Measurements from ENCODE around the gene RNLS. TPM values are rescaled to one million over a fixed set of nuclear protein-coding genes. Genes with fewer than 3 reads are reported as not detected.

The RNLS gene
- total RNA-seq, 1 donor from 2014 or later: 2.1 TPM

DNA sequence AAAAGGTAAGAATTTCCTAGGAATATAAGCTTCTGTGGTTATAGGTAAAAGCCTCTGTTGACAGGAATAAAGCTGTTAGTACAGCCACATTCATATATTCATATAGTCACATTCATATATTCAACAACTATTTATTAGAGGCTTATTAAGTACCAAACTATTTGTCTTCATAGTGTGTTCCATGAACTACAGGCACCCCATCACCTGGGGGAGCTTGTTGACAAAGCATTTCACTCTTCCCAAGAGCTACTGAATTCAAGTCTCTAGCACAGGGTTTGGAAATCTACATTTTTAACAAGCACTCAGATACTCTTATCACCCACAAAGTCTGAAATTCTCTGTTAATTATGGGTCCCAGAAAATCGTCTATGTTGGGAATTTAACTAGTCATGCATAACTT is 110.6 kb downstream of the RNLS start:
- Mint-ChIP-seq H3K27me3 (peaks cover 4% of the 10 kb centered on the region), H3K9me3 (no peaks in the 10 kb centered on the region), H3K4me1 (no peaks in the 10 kb centered on the region), H3K27ac (no peak overlapping the region), H3K4me3 (no peak overlapping the region), H3K36me3 (ENCODE audit: low read depth) (no peaks in the 10 kb centered on the region)
- DNase-seq: no peak
- intact Hi-C loops (cut with micrococcal nuclease): no loop called here

DNA sequence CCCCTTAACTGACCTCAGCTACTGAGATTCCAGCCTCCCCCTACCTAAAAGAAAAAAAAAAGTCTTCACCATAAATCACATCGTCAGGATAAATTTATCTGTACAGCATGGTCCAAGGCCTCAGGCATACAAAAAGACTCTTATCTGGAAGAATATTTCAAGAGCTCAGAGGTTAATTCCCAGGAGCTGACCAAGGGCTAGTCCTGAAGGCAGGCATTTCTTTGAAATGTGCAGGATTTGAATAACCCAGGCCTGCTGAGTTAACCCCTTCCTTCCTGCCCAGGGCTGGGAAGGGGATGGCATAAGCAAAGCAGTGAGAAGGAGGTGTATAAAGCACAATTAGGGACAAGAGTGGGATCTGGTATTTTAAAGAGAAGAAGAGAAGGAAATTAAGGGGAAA is 111.2 kb downstream of the RNLS start:
- H3K9me3 Mint-ChIP-seq: no peaks in the 10 kb centered on the region
- no peak for DNase-seq
- intact Hi-C loops (cut with micrococcal nuclease): no loop called here
- peaks cover 4% of the 10 kb centered on the region for H3K27me3 Mint-ChIP-seq
- no peaks in the 10 kb centered on the region for H3K4me1 Mint-ChIP-seq
- no peaks in the 10 kb centered on the region for H3K36me3 Mint-ChIP-seq (ENCODE audit: low read depth)
- H3K4me3 Mint-ChIP-seq: no peak overlapping the region
- H3K27ac Mint-ChIP-seq: no peak overlapping the region

DNA sequence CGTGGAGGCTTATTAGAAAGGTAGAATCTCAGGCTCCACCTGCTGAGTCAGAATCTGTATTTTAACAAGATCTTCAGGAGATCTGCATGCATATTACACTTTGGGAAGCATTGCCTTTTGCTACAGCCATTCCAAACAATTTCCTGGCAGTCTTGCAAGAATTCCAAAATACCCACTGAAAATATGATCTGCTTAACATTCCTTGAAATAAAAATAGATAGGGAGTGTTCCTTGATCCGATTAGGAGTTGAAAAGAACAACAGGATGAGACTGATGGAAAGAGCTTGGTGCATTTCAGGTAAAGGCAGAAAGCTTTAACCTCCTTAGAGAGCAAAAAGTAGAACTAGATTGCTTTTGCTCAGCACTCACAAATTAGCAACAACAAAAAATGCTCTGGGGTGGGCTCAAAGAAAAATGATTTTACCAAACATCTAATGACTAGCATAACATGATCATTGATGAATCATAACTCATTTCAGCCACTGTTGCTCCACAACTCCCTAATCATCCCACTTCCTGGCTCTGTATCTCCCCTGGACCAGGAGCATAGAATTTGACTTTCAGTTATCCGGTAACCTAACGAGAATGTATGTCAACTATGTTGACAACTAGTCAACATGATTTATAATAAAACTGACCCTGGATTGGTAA is 115.2 kb downstream of the RNLS start:
- Mint-ChIP-seq H3K4me1 (no peaks in the 10 kb centered on the region), H3K27me3 (peaks cover 3% of the 10 kb centered on the region), H3K27ac (no peak overlapping the region), H3K36me3 (ENCODE audit: low read depth) (no peaks in the 10 kb centered on the region), H3K9me3 (peaks cover 2% of the 10 kb centered on the region), H3K4me3 (no peak overlapping the region)
- intact Hi-C loops (cut with micrococcal nuclease): no loop called here
- DNase-seq: no peak

DNA sequence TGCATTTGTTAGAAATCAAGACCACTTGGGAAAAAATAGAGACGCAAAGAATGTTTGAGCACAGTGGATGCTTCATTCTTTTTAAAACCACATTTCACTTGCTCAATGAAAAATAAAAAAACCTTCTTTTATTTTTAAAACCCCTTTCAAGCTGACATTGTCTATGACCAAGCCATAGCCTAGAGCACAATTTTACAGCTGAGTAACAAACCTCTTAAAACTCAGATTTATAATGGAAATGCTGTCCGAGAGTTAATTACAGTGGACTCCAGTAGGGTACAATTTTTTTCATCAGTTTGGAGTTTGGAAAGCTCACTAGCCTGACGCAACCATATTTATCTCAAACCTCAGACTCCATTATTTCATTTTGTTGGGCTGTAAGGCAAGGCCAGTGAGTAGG is 116.3 kb downstream of the RNLS start:
- peaks cover 3% of the 10 kb centered on the region for H3K9me3 Mint-ChIP-seq
- DNase-seq: no peak
- H3K27ac Mint-ChIP-seq: no peak overlapping the region
- no peaks in the 10 kb centered on the region for H3K36me3 Mint-ChIP-seq (ENCODE audit: low read depth)
- no peak overlapping the region for H3K4me3 Mint-ChIP-seq
- peaks cover 8% of the 10 kb centered on the region for H3K27me3 Mint-ChIP-seq
- intact Hi-C loops (cut with micrococcal nuclease): no loop called here
- H3K4me1 Mint-ChIP-seq: no peaks in the 10 kb centered on the region

DNA sequence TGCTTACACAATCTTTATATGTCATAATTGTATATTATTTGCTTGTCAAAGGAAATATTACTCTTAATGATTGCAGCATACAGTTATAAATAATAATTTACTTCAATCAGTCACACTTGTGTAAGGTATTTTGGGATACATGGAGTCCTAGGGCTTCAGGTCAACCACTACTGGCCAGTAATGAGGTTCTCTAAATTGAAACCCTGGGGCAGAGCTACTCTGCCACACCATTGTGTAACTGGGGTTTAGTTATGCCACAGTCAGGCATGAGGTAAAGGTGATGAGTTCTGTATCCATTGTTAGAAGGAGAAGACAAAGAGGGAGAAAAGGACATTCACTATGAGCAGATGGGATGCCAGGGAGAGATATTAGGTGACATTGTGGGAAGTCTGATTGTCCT is 117.4 kb downstream of the RNLS start:
- Mint-ChIP-seq H3K9me3 (peaks cover 3% of the 10 kb centered on the region), H3K4me1 (no peaks in the 10 kb centered on the region), H3K27me3 (peaks cover 11% of the 10 kb centered on the region), H3K36me3 (ENCODE audit: low read depth) (no peaks in the 10 kb centered on the region), H3K4me3 (no peak overlapping the region), H3K27ac (no peak overlapping the region)
- intact Hi-C loops (cut with micrococcal nuclease): no loop called here
- DNase-seq: no peak

DNA sequence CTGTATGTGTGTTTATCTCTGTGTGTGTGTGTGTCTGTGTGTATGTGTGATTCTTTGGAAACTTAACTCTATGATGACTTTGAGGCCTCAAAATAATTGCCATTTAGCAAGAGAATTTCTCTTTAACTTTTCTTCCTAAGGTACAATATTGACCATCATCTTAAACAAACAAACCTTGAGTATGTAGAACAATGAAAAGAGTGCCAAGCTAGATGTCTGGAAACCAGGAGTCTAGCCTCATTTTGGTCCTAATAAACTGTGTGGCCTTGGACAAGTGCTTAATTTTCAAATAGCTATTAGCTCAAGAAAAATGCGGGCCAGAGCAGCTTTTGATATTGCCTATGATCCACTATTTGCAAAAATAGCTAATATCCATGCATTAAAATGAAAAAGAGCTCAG is 119.3 kb downstream of the RNLS start:
- peaks cover 3% of the 10 kb centered on the region for H3K9me3 Mint-ChIP-seq
- H3K4me1 Mint-ChIP-seq: no peaks in the 10 kb centered on the region
- no peak overlapping the region for H3K27ac Mint-ChIP-seq
- H3K4me3 Mint-ChIP-seq: no peak overlapping the region
- DNase-seq: no peak
- intact Hi-C loops (cut with micrococcal nuclease): no loop called here
- peaks cover 14% of the 10 kb centered on the region for H3K27me3 Mint-ChIP-seq
- H3K36me3 Mint-ChIP-seq (ENCODE audit: low read depth): no peaks in the 10 kb centered on the region

DNA sequence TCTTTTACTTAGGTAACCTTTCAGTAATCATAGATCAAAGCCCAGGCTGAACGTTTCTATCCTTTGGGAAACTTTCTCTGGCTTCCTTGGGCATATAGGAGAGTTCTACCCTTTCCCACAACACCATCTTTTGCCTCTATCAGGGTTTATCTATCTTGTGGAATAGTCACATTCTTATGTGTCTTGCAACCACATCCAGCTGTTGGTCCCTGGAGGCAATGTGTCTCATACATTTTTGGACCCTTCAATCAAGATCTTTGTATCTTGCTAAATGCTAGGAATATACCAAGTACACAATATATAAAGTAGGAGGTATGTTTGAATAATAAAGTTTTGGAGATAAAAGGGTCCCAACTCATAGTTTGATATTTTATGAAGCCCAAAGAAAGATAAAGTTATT is 121.7 kb downstream of the RNLS start:
- Mint-ChIP-seq H3K27ac (no peak overlapping the region), H3K36me3 (ENCODE audit: low read depth) (no peaks in the 10 kb centered on the region), H3K9me3 (peaks cover 3% of the 10 kb centered on the region), H3K27me3 (peaks cover 16% of the 10 kb centered on the region), H3K4me1 (no peaks in the 10 kb centered on the region), H3K4me3 (no peak overlapping the region)
- intact Hi-C loops (cut with micrococcal nuclease): no loop called here
- no peak for DNase-seq

DNA sequence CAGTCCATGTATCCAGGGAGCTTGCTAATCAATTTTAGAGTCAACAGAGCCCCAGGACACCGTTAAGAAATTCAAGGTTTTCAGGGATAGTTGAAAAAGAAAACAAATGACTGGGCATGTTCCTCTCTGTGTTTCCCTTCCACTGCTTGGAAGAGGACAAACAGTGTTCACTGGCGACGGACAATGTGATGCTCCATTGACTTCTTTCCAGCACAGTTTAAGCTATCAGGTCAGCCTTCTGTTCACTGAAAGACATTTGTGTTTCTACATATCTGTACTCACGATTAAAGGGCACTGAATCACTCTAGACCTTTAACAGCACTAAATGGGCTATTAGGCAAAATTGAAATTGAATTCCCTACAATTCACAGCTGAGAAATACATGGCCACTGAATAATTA is 123.6 kb downstream of the RNLS start:
- no peaks in the 10 kb centered on the region for H3K36me3 Mint-ChIP-seq (ENCODE audit: low read depth)
- peaks cover 6% of the 10 kb centered on the region for H3K9me3 Mint-ChIP-seq
- intact Hi-C loops (cut with micrococcal nuclease): no loop called here
- no peaks in the 10 kb centered on the region for H3K4me1 Mint-ChIP-seq
- H3K27ac Mint-ChIP-seq: no peak overlapping the region
- peaks cover 16% of the 10 kb centered on the region for H3K27me3 Mint-ChIP-seq
- no peak for DNase-seq
- H3K4me3 Mint-ChIP-seq: no peak overlapping the region

DNA sequence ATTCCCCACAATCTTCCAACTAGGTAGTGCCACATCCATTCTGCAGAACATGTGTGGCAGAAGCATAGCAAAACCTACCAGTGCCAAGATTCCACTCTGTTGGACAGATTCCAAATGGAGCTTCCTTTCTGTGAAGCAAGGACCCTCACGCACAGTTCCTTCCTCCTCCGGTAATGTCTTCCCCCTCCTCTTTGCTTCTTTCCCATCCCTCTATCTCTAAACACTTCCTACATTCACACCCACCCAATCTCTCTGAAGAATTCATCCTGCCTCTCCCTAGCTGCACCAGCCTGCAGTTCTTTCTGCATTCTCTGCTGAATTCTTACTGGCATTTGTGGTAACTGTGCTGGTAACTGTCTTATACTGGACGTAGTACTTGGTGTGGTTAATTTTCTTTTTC is 124.9 kb downstream of the RNLS start:
- Mint-ChIP-seq H3K27me3 (peaks cover 16% of the 10 kb centered on the region), H3K4me1 (no peaks in the 10 kb centered on the region)

DNA sequence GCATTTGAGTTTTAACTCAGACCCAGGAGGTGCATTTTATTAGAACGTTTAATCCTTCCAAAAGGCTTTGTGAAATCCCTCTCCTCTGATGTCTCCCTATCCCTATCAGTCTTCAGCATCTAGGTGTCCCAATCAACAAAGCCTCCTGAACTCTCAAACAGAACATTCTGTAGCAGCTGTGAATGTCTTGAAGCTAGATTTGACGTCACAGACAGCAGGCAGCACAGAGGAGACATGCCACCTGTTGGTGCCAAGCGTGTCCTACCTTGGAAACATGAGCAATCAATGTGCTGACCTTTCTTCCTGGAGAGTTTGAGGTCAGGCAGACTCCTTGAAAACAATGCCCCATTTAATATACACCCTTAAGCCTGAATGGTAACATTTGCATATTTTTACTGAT is 125.5 kb downstream of the RNLS start:
- intact Hi-C loops (cut with micrococcal nuclease): no loop called here
- Mint-ChIP-seq H3K9me3 (peaks cover 10% of the 10 kb centered on the region), H3K4me3 (no peak overlapping the region), H3K27ac (no peak overlapping the region), H3K27me3 (peaks cover 13% of the 10 kb centered on the region), H3K36me3 (ENCODE audit: low read depth) (no peaks in the 10 kb centered on the region), H3K4me1 (no peaks in the 10 kb centered on the region)
- no peak for DNase-seq

More for the DNA sequence above, 124.9 kb downstream of the RNLS start:
- Mint-ChIP-seq H3K36me3 (ENCODE audit: low read depth) (no peaks in the 10 kb centered on the region), H3K4me3 (no peak overlapping the region), H3K9me3 (peaks cover 11% of the 10 kb centered on the region), H3K27ac (no peak overlapping the region)
- intact Hi-C loops (cut with micrococcal nuclease): no loop called here
- DNase-seq: no peak

DNA sequence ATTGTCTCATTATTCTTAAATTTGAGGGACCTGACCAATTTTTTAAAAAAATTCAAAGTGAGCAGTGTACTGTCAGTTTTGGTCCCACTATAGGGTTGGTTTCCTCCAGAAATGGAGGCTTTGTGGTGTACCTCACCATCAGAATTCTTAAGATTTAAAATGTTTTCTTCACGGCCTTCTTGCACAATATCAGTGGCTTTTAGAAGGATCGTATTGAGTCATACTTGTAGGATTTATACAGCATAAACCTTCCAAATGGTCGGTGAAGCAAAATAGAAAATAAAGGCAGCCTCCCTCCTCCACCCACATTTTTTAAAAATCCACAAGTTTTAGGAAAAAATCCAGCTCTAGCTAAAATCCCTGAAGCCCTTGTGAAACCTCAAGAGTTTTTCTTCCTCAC is 126.4 kb downstream of the RNLS start:
- no peaks in the 10 kb centered on the region for H3K36me3 Mint-ChIP-seq (ENCODE audit: low read depth)
- intact Hi-C loops (cut with micrococcal nuclease): no loop called here
- peaks cover 13% of the 10 kb centered on the region for H3K9me3 Mint-ChIP-seq
- no peak overlapping the region for H3K4me3 Mint-ChIP-seq
- DNase-seq: no peak
- H3K27ac Mint-ChIP-seq: no peak overlapping the region
- no peaks in the 10 kb centered on the region for H3K4me1 Mint-ChIP-seq
- H3K27me3 Mint-ChIP-seq: peaks cover 10% of the 10 kb centered on the region

DNA sequence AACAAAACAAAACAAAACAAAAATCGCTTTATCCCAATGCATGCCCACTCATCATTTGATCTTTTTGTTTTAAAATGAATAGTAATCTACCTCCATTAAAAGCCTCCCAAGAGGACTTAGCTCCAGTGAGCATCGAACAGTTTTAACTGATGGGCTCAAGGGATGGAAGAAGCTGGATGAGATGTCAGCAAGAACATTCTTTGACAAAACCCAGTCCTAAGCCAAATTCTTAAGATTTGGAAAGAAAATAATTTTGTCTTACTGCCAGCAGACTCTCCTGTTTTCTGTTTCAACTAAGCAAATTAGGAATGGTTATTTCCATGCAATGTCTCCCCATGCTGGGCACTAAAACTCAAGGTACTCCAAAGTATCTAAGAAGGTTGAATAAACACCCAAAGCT is 127.3 kb downstream of the RNLS start:
- intact Hi-C loops (cut with micrococcal nuclease): no loop called here
- Mint-ChIP-seq H3K9me3 (peaks cover 16% of the 10 kb centered on the region), H3K4me3 (no peak overlapping the region), H3K36me3 (ENCODE audit: low read depth) (no peaks in the 10 kb centered on the region), H3K27ac (no peak overlapping the region), H3K27me3 (peaks cover 7% of the 10 kb centered on the region), H3K4me1 (no peaks in the 10 kb centered on the region)
- DNase-seq: no peak

DNA sequence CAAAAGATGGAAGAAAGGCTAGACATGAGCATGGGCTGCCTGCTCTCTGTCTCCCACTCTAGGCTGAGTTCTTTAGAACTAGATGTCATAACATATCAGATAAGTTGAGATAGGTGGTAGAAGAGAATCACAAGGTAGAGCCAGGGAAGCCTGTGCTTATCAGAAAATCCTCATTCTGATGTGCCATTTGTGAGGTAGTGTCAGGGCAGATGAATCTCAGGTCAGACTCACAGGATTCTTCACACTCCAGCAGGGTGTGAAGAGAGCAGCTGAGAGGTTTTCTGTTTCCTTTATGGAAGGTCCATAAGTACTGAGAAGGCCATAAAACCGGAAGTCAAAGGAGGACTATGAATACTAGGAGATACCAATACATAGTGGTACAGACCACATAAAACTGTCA is 132.9 kb downstream of the RNLS start:
- Mint-ChIP-seq H3K27ac (no peak overlapping the region), H3K4me1 (no peaks in the 10 kb centered on the region), H3K9me3 (peaks cover 29% of the 10 kb centered on the region), H3K4me3 (no peak overlapping the region), H3K36me3 (ENCODE audit: low read depth) (no peaks in the 10 kb centered on the region), H3K27me3 (peaks cover 24% of the 10 kb centered on the region)
- no peak for DNase-seq
- intact Hi-C loops (cut with micrococcal nuclease): no loop called here

DNA sequence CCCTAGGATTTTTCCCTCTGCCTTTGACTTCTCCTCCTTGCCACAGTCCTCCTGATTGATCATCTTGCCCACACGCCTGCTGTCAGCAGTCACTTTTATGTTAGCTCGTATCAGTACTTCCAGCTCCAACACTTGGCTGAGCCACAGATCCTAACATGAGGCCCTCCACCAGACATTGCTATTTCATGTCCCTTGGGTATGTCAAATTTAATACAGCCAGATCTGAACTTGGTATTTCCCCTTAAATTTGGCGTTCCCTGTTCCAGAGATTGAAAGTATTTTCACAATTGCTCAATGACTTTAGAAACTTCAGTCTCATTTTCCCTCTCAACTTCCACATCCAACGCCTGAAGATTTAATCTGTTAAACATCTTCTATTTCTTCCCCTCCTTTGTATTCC is 140.4 kb downstream of the RNLS start:
- intact Hi-C loops (cut with micrococcal nuclease): no loop called here
- DNase-seq: no peak
- Mint-ChIP-seq H3K4me3 (no peak overlapping the region), H3K36me3 (ENCODE audit: low read depth) (no peaks in the 10 kb centered on the region), H3K27me3 (peaks cover 31% of the 10 kb centered on the region), H3K4me1 (no peaks in the 10 kb centered on the region), H3K9me3 (peaks cover 20% of the 10 kb centered on the region), H3K27ac (no peak overlapping the region)

DNA sequence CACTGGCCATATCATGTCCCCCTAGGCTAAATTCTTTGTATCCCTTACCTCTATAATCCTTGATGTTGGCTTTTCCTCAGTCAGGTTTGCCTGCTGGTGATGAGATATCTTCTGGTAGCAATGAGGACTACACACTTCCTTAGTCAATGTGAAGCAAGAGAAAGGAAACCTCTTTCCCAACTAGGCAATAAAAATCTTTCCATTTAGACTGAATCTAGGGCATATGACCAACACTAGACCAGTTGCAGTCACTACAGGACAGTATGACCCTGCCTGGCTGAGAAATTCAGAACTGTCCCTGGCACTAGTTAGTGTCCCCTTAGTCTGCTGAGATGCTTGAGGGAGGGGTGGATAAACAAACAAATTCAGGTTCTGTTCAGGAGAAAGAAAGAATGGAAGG is 142.6 kb downstream of the RNLS start:
- no peaks in the 10 kb centered on the region for H3K36me3 Mint-ChIP-seq (ENCODE audit: low read depth)
- H3K4me1 Mint-ChIP-seq: no peaks in the 10 kb centered on the region
- no peak overlapping the region for H3K4me3 Mint-ChIP-seq
- no peak overlapping the region for H3K27ac Mint-ChIP-seq
- peaks cover 13% of the 10 kb centered on the region for H3K27me3 Mint-ChIP-seq
- H3K9me3 Mint-ChIP-seq: peaks cover 8% of the 10 kb centered on the region
- no peak for DNase-seq
- intact Hi-C loops (cut with micrococcal nuclease): no loop called here
